ENCODE data around the gene EXOC4.

- TF ChIP-seq, protein P1, sequence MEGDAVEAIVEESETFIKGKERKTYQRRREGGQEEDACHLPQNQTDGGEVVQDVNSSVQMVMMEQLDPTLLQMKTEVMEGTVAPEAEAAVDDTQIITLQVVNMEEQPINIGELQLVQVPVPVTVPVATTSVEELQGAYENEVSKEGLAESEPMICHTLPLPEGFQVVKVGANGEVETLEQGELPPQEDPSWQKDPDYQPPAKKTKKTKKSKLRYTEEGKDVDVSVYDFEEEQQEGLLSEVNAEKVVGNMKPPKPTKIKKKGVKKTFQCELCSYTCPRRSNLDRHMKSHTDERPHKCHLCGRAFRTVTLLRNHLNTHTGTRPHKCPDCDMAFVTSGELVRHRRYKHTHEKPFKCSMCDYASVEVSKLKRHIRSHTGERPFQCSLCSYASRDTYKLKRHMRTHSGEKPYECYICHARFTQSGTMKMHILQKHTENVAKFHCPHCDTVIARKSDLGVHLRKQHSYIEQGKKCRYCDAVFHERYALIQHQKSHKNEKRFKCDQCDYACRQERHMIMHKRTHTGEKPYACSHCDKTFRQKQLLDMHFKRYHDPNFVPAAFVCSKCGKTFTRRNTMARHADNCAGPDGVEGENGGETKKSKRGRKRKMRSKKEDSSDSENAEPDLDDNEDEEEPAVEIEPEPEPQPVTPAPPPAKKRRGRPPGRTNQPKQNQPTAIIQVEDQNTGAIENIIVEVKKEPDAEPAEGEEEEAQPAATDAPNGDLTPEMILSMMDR (IDR thresholded peaks at IDR 0.05): no peak
- TF ChIP-seq POLR2A (IDR thresholded peaks at IDR 0.05): no peak
These were observed 562.8 kb downstream of the EXOC4 start for GRCh38 chr7:133815611-133816210.
